Hematopoietic multipotent progenitor cell (in vitro differentiated cells): Measurements from ENCODE around the gene ACSM2B. TPM values are rescaled to one million over a fixed set of nuclear protein-coding genes. Genes with fewer than 3 reads are reported as not detected.
"Not testable (repeated sequence)": the region's sequence is repeated elsewhere in the genome, so short reads cannot be mapped to it uniquely, and the experiment has no call there.

Source experiments
- DNase-seq, 3 donors: peaks; one replicate each; pipeline ENCODE4 v3.0.0-alpha.2; 2011 to 2015; ENCODE audit warnings: low read depth in 2 of 3, low spot score in 2 of 3
- total RNA-seq: library from RNA; depleted of rRNA; stranded (reverse); fragments of >200 nt; gene quantifications from one replicate; pipeline ENCODE4 v1.2.3, GENCODE V29; 2012

The ACSM2B gene
- not detected for total RNA-seq

GRCh38 chr16:20576145-20576544, at the start of gene ACSM2B:
TSS of gene ACSM2B (minus strand) at chr16:20576367. CDS start at chr16:20564845, 11,522 bp downstream.
- not testable (repeated sequence) for DNase-seq

GRCh38 chr16:20624882-20625807, 49.0 kb upstream of the ACSM2B start:
- DNase-seq, result no peak

- no peak for DNase-seq
Measured at GRCh38 chr16:20624205-20624604, 48.0 kb upstream of the ACSM2B start.

GRCh38 chr16:20622498-20622870, 46.3 kb upstream of the ACSM2B start:
- no peak for DNase-seq

- no peak for DNase-seq
Measured at GRCh38 chr16:20621406-20621805, 45.2 kb upstream of the ACSM2B start.

- DNase-seq, result no peak
Measured at GRCh38 chr16:20620770-20621169, 44.6 kb upstream of the ACSM2B start.

GRCh38 chr16:20620003-20620402, 43.8 kb upstream of the ACSM2B start:
- DNase-seq, result no peak

GRCh38 chr16:20617271-20617670, 41.1 kb upstream of the ACSM2B start:
- DNase-seq, result no peak

- no peak for DNase-seq
Measured at GRCh38 chr16:20614186-20615141, 38.3 kb upstream of the ACSM2B start.

GRCh38 chr16:20613481-20614185, 37.5 kb upstream of the ACSM2B start:
- DNase-seq, result no peak

GRCh38 chr16:20612551-20613480, 36.6 kb upstream of the ACSM2B start:
- no peak for DNase-seq

GRCh38 chr16:20611975-20612481, 35.9 kb upstream of the ACSM2B start:
- no peak for DNase-seq

- no peak for DNase-seq
Measured at GRCh38 chr16:20611350-20611902, 35.3 kb upstream of the ACSM2B start.

- DNase-seq, result no peak
Measured at GRCh38 chr16:20610892-20611349, 34.8 kb upstream of the ACSM2B start.

GRCh38 chr16:20610211-20610891, 34.2 kb upstream of the ACSM2B start:
- DNase-seq, result no peak

- peak in 2 of 3 donors; percentile 36 to 64 for DNase-seq
Measured at GRCh38 chr16:20602205-20602604, 26.0 kb upstream of the ACSM2B start.

GRCh38 chr16:20599475-20599874, 23.3 kb upstream of the ACSM2B start:
- not testable (repeated sequence) for DNase-seq

- peak in 1 of 3 donors; percentile 15 for DNase-seq
Measured at GRCh38 chr16:20598832-20599469, 22.8 kb upstream of the ACSM2B start.
